ENCODE results near the gene DUS4L.

The DUS4L gene

GRCh38 chr7:107580716-107581383 is 17.1 kb downstream of the DUS4L start:
- no peak for DNase-seq

GRCh38 chr7:107581387-107582013 is 17.7 kb downstream of the DUS4L start:
- no peak for DNase-seq

- DNase-seq = no peak
Observed at GRCh38 chr7:107582875-107583274, 19.1 kb downstream of the DUS4L start.

GRCh38 chr7:107584716-107585115 is 20.9 kb downstream of the DUS4L start:
- no peak for DNase-seq

- DNase-seq = no peak
Observed at GRCh38 chr7:107588529-107589130, 24.9 kb downstream of the DUS4L start.

- DNase-seq = no peak
Observed at GRCh38 chr7:107591421-107591820, 27.6 kb downstream of the DUS4L start.

- DNase-seq = no peak
Observed at GRCh38 chr7:107592361-107593024, 28.7 kb downstream of the DUS4L start.

GRCh38 chr7:107593025-107593410 is 29.2 kb downstream of the DUS4L start:
- no peak for DNase-seq

- no peak for DNase-seq
Observed at GRCh38 chr7:107594961-107595737, 31.4 kb downstream of the DUS4L start.

GRCh38 chr7:107596881-107597581 is 33.3 kb downstream of the DUS4L start:
- no peak for DNase-seq

GRCh38 chr7:107597582-107597916 is 33.8 kb downstream of the DUS4L start:
- no peak for DNase-seq

- no peak for DNase-seq
Observed at GRCh38 chr7:107597953-107598352, 34.2 kb downstream of the DUS4L start.

- no peak for DNase-seq
Observed at GRCh38 chr7:107599262-107599661, 35.5 kb downstream of the DUS4L start.

- no peak for DNase-seq
Observed at GRCh38 chr7:107600816-107601215, 37.0 kb downstream of the DUS4L start.

GRCh38 chr7:107605218-107605815 is 41.5 kb downstream of the DUS4L start:
- no peak for DNase-seq

- DNase-seq = no peak
Observed at GRCh38 chr7:107606303-107606702, 42.5 kb downstream of the DUS4L start.

GRCh38 chr7:107609811-107610261 is 46.1 kb downstream of the DUS4L start:
- DNase-seq = no peak

GRCh38 chr7:107610323-107610722 is 46.6 kb downstream of the DUS4L start:
- DNase-seq = no peak

- no peak for DNase-seq
Observed at GRCh38 chr7:107613439-107613838, 49.7 kb downstream of the DUS4L start.

- no peak for DNase-seq
Observed at GRCh38 chr7:107613948-107614347, 50.2 kb downstream of the DUS4L start.

GRCh38 chr7:107614425-107614824 is 50.7 kb downstream of the DUS4L start:
- no peak for DNase-seq
